Heart left ventricle (tissue), 13 donors: Measurements from ENCODE around the gene CFAP54.

Source experiments
- POLR2A ChIP-seq, 2 donors: fragments of 450-650 bp; IDR thresholded peaks; one replicate each; pipeline ENCODE4 v1.6.1; 2017; ENCODE audit warnings: antibody characterized with exemption in 2 of 2, mild to moderate bottlenecking in 2 of 2, moderate library complexity in 2 of 2
- TF ChIP-seq, protein P1 (sequence below), 12 donors: fragments of 200-600 bp; sonication (generic) in 4 of 12; IDR thresholded peaks; one replicate each; pipeline versions ENCODE4 v1.5.0 to v1.8.0; 2018 to 2022; ENCODE audit warnings: antibody characterized with exemption in 12 of 12, mild to moderate bottlenecking in 5 of 12
- donor health status: ischemic (EF 13 %, LVEDD 7.1; RV severe dilation, severe dysfunction).
- donor health status: DM: no; HTN: yes; CAD: no.
- donor health status: DM: no; HTN: no; CAD: no.
- donor health status: ischemic (EF 25% LVEDD 6.9; RV normal size, moderate dysfunction).
- donor health status: ischemic (EF 25% LVEDD 5.7; RV mildly dilated, moderate dysfunction).
- donor health status: ischemic (EF 35%, LVEDD 5.7; RV mildly dilated, moderate dysfunction).
- donor health status: nonischemic (EF 11% LVEDD 7.7; RV severe dilation, severe dysfunction).
- donor health status: DM: yes; HTN: yes; CAD: no.
- donor health status: PGD.
- donor health status: ischemic (EF 29% LVEDD 5.4; RV normal size, mild dysfunction).
- donor health status: nonischemic (EF 23%, LVEDD 6.1; RV moderate dilation, normal function).

GRCh38 chr12:96807741-96808140 lies 318.4 kb downstream of the CFAP54 start:
- TF ChIP-seq, protein P1, sequence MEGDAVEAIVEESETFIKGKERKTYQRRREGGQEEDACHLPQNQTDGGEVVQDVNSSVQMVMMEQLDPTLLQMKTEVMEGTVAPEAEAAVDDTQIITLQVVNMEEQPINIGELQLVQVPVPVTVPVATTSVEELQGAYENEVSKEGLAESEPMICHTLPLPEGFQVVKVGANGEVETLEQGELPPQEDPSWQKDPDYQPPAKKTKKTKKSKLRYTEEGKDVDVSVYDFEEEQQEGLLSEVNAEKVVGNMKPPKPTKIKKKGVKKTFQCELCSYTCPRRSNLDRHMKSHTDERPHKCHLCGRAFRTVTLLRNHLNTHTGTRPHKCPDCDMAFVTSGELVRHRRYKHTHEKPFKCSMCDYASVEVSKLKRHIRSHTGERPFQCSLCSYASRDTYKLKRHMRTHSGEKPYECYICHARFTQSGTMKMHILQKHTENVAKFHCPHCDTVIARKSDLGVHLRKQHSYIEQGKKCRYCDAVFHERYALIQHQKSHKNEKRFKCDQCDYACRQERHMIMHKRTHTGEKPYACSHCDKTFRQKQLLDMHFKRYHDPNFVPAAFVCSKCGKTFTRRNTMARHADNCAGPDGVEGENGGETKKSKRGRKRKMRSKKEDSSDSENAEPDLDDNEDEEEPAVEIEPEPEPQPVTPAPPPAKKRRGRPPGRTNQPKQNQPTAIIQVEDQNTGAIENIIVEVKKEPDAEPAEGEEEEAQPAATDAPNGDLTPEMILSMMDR (IDR thresholded peaks at IDR 0.05): no peak
- no peak for TF ChIP-seq POLR2A (IDR thresholded peaks at IDR 0.05)
